Stimulated activated CD4-positive, alpha-beta T cell treated with anti-CD3 and anti-CD28 coated beads, Interleukin-1b, Interleukin-23, amount 100 ng/mL, for 24 hours (primary cell): ENCODE results near the gene SALL3.

Experiments
- DNase-seq, 4 experiments: peaks; one replicate each; pipeline ENCODE4 v3.0.0-alpha.2; 2020; ENCODE audit warnings: low read depth in 4 of 4, low spot score in 1 of 4

SALL3 gene

GRCh38 chr18:78965260-78965659, 14.4 kb upstream of the SALL3 start:
- DNase-seq = no peak

GRCh38 chr18:78965917-78966792, 13.5 kb upstream of the SALL3 start:
- no peak for DNase-seq

GRCh38 chr18:78966793-78967106, 12.9 kb upstream of the SALL3 start:
- DNase-seq = no peak

- no peak for DNase-seq
Measured at GRCh38 chr18:78967692-78968091, 11.9 kb upstream of the SALL3 start.

- DNase-seq = no peak
Measured at GRCh38 chr18:78969574-78970315, 9.9 kb upstream of the SALL3 start.

GRCh38 chr18:78970774-78971333, 8.8 kb upstream of the SALL3 start:
- no peak for DNase-seq

- no peak for DNase-seq
Measured at GRCh38 chr18:78971511-78972245, 7.9 kb upstream of the SALL3 start.

GRCh38 chr18:78972385-78972918, 7.2 kb upstream of the SALL3 start:
- no peak for DNase-seq

- no peak for DNase-seq
Measured at GRCh38 chr18:78972930-78973331, 6.7 kb upstream of the SALL3 start.

- DNase-seq = no peak
Measured at GRCh38 chr18:78973357-78974083, 6.1 kb upstream of the SALL3 start.

- DNase-seq = no peak
Measured at GRCh38 chr18:78974115-78974761, 5.4 kb upstream of the SALL3 start.

GRCh38 chr18:78975292-78975691, 4.3 kb upstream of the SALL3 start:
- no peak for DNase-seq

GRCh38 chr18:78975699-78976335, 3.8 kb upstream of the SALL3 start:
- DNase-seq = no peak

GRCh38 chr18:78976765-78977636, 2.6 kb upstream of the SALL3 start:
- DNase-seq = no peak

- DNase-seq = no peak
Measured at GRCh38 chr18:78977637-78978348, 1.8 kb upstream of the SALL3 start.

GRCh38 chr18:78978349-78979055, 1.1 kb upstream of the SALL3 start:
- DNase-seq = no peak

- no peak for DNase-seq
Measured at GRCh38 chr18:78979056-78979729, 425 bp upstream of the SALL3 start.
